ENCODE results near the gene SLC51A.

GRCh38 chr3:196177967-196178366, 38.4 kb upstream of the SLC51A start:
- TF ChIP-seq, protein P1, sequence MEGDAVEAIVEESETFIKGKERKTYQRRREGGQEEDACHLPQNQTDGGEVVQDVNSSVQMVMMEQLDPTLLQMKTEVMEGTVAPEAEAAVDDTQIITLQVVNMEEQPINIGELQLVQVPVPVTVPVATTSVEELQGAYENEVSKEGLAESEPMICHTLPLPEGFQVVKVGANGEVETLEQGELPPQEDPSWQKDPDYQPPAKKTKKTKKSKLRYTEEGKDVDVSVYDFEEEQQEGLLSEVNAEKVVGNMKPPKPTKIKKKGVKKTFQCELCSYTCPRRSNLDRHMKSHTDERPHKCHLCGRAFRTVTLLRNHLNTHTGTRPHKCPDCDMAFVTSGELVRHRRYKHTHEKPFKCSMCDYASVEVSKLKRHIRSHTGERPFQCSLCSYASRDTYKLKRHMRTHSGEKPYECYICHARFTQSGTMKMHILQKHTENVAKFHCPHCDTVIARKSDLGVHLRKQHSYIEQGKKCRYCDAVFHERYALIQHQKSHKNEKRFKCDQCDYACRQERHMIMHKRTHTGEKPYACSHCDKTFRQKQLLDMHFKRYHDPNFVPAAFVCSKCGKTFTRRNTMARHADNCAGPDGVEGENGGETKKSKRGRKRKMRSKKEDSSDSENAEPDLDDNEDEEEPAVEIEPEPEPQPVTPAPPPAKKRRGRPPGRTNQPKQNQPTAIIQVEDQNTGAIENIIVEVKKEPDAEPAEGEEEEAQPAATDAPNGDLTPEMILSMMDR (IDR thresholded peaks at IDR 0.05 in 4 of 5, conservative IDR thresholded peaks at IDR 0.05 in 1 of 5) = no peak
- no peak for TF ChIP-seq POLR2A (IDR thresholded peaks at IDR 0.05)
